ENCODE measurements around the gene AIG1. TPM values are rescaled to one million over a fixed set of nuclear protein-coding genes. Genes with fewer than 3 reads are reported as not detected.

AIG1 gene
- total RNA-seq, 1 experiment from 2014 or later: 51.1 TPM

DNA sequence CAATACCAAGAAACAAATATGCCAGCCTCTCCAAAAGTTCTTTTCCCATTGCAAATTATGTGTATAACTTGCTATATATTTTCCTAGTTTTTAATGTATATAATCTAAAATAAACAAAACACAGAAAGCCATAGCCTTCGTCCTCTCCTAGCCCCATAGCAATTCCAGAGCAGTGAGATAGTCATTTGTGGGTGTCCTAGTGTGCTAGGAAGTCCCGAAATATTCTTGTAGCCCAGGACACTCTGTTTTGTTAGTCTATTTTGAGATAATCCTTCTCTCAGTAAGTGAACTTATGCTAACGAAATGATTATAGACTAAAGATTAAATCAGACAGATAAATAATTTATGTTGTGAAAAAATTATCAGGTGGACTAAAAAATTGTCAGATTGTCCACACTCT lies 90.7 kb downstream of the AIG1 start:
- H4K20me1 ChIP-seq (ENCODE audit: insufficient read depth): no peaks in the 10 kb centered on the region
- ChIA-PET POLR2A (no interaction called here), CTCF (no interaction called here), RAD21 (ENCODE audit: low non-redundant PET in 1 of 2, low total read pairs in 2 of 2, uncharacterized antibody in 2 of 2, unreplicated experiment in 2 of 2) (no interaction called here)
- H3K9me3 ChIP-seq (ENCODE audit: control insufficient read depth in 1 of 2, insufficient read depth in 1 of 2, low read depth in 1 of 2, low read length in 2 of 2): no peaks in the 10 kb centered on the region
- ATAC-seq (no peak), DNase-seq (ENCODE audit: low read depth, low spot score) (no peak)
- H3K9ac ChIP-seq (ENCODE audit: low read length): no peak overlapping the region
- H3K4me1 ChIP-seq (ENCODE audit: control insufficient read depth in 1 of 2, insufficient read depth in 2 of 2, low read length in 2 of 2): no peaks in the 10 kb centered on the region
- no TSS peak for BruUV-seq (replicated peaks)
- H3K4me2 ChIP-seq (ENCODE audit: low read length): no peak overlapping the region
- H3K79me2 ChIP-seq (ENCODE audit: insufficient read depth, low read length): no peaks in the 10 kb centered on the region
- H3K27me3 ChIP-seq (ENCODE audit: insufficient read depth, low read length): no peaks in the 10 kb centered on the region
- no peaks in the 10 kb centered on the region for H3K36me3 ChIP-seq (ENCODE audit: control insufficient read depth in 1 of 2, insufficient read depth in 2 of 2, low read length in 2 of 2)
- H3K27ac ChIP-seq (ENCODE audit: low read depth, low read length): no peak overlapping the region
- TF ChIP-seq ELF1 (IDR thresholded peaks at IDR 0.05; ENCODE audit: borderline replicate concordance, low read depth) (no peak), EGR1 (IDR thresholded peaks at IDR 0.05; ENCODE audit: low read depth) (no peak), ZNF274 (IDR thresholded peaks at IDR 0.05; ENCODE audit: low read depth, low read length) (no peak)
- TF ChIP-seq, protein P1, sequence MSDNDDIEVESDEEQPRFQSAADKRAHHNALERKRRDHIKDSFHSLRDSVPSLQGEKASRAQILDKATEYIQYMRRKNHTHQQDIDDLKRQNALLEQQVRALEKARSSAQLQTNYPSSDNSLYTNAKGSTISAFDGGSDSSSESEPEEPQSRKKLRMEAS (IDR thresholded peaks at IDR 0.05): no peak
- TF ChIP-seq, protein P2, sequence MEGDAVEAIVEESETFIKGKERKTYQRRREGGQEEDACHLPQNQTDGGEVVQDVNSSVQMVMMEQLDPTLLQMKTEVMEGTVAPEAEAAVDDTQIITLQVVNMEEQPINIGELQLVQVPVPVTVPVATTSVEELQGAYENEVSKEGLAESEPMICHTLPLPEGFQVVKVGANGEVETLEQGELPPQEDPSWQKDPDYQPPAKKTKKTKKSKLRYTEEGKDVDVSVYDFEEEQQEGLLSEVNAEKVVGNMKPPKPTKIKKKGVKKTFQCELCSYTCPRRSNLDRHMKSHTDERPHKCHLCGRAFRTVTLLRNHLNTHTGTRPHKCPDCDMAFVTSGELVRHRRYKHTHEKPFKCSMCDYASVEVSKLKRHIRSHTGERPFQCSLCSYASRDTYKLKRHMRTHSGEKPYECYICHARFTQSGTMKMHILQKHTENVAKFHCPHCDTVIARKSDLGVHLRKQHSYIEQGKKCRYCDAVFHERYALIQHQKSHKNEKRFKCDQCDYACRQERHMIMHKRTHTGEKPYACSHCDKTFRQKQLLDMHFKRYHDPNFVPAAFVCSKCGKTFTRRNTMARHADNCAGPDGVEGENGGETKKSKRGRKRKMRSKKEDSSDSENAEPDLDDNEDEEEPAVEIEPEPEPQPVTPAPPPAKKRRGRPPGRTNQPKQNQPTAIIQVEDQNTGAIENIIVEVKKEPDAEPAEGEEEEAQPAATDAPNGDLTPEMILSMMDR (IDR thresholded peaks at IDR 0.05 in 2 of 3, conservative IDR thresholded peaks at IDR 0.05 in 1 of 3; ENCODE audit: borderline replicate concordance in 1 of 3, insufficient read depth in 1 of 3, low read depth in 2 of 3, low read length in 2 of 3): no peak
- H3K4me3 ChIP-seq (replicated peaks in 1 of 2; ENCODE audit: low read depth in 1 of 2, low read length in 2 of 2): no peak overlapping the region
- H3K9me2 ChIP-seq (ENCODE audit: insufficient read depth): no peaks in the 10 kb centered on the region
- intact Hi-C loops (cut with micrococcal nuclease): no loop called here
- H2AFZ ChIP-seq (ENCODE audit: low read depth, low read length, poor library complexity, severe bottlenecking): no peak overlapping the region

DNA sequence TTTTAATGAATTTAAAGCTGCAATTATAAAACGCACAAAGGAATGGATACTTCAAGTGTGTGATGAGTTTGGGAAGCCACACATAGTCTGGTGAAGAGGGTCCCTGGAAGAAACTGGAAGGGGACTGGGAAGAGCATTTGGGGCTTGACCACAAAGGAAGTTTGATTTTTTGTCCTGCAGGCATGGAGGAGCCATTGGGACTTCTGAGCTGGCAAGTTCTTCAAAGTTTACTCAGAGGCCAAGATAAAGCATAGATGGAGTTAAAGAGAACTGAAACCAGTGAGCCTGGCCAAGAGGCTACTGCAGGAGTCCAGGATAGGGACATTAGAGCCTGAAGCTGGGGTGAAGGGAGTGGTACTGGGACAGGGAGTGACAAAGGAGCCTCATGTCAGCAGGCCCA lies 95.0 kb downstream of the AIG1 start:
- no peak overlapping the region for H3K9ac ChIP-seq (ENCODE audit: low read length)
- ChIA-PET POLR2A (no interaction called here), RAD21 (ENCODE audit: low non-redundant PET in 1 of 2, low total read pairs in 2 of 2, uncharacterized antibody in 2 of 2, unreplicated experiment in 2 of 2) (no interaction called here), CTCF (no interaction called here)
- TF ChIP-seq ELF1 (IDR thresholded peaks at IDR 0.05; ENCODE audit: borderline replicate concordance, low read depth) (no peak), YY1 (IDR thresholded peaks at IDR 0.05; ENCODE audit: extremely low read depth, insufficient replicate concordance, low read depth, low read length) (no peak), EZH2 (IDR thresholded peaks at IDR 0.05) (no peak), RAD21 (IDR thresholded peaks at IDR 0.05; ENCODE audit: low read depth) (no peak), EGR1 (IDR thresholded peaks at IDR 0.05; ENCODE audit: low read depth) (no peak), POLR2A (IDR thresholded peaks at IDR 0.05; ENCODE audit: borderline replicate concordance, extremely low read depth, insufficient read depth, insufficient read length) (no peak), FOSL1 (IDR thresholded peaks at IDR 0.05; ENCODE audit: low read depth) (no peak), SRF (IDR thresholded peaks at IDR 0.05; ENCODE audit: low read depth) (no peak)
- TF ChIP-seq, protein P2 (IDR thresholded peaks at IDR 0.05 in 2 of 3, conservative IDR thresholded peaks at IDR 0.05 in 1 of 3; ENCODE audit: borderline replicate concordance in 1 of 3, insufficient read depth in 1 of 3, low read depth in 2 of 3, low read length in 2 of 3): no peak
- ATAC-seq (no peak), DNase-seq (ENCODE audit: low read depth, low spot score) (no peak)
- no peaks in the 10 kb centered on the region for H3K9me3 ChIP-seq (ENCODE audit: control insufficient read depth in 1 of 2, insufficient read depth in 1 of 2, low read depth in 1 of 2, low read length in 2 of 2)
- no TSS peak for BruUV-seq (replicated peaks)
- intact Hi-C loops (cut with micrococcal nuclease): no loop called here
- no peak overlapping the region for H3K4me2 ChIP-seq (ENCODE audit: low read length)
- H3K27me3 ChIP-seq (ENCODE audit: insufficient read depth, low read length): no peaks in the 10 kb centered on the region
- no peaks in the 10 kb centered on the region for H4K20me1 ChIP-seq (ENCODE audit: insufficient read depth)
- H3K9me2 ChIP-seq (ENCODE audit: insufficient read depth): no peaks in the 10 kb centered on the region
- H3K79me2 ChIP-seq (ENCODE audit: insufficient read depth, low read length): no peaks in the 10 kb centered on the region
- H3K27ac ChIP-seq (ENCODE audit: low read depth, low read length): no peak overlapping the region
- H3K36me3 ChIP-seq (ENCODE audit: control insufficient read depth in 1 of 2, insufficient read depth in 2 of 2, low read length in 2 of 2): no peaks in the 10 kb centered on the region
- no peak overlapping the region for H3K4me3 ChIP-seq (replicated peaks in 1 of 2; ENCODE audit: low read depth in 1 of 2, low read length in 2 of 2)
- H2AFZ ChIP-seq (ENCODE audit: low read depth, low read length, poor library complexity, severe bottlenecking): no peak overlapping the region
- peaks cover 0 to 12% of the 10 kb centered on the region in 2 experiments; a peak in 2 of 4 replicates for H3K4me1 ChIP-seq (ENCODE audit: control insufficient read depth in 1 of 2, insufficient read depth in 2 of 2, low read length in 2 of 2)
